Coronary artery (tissue), 2 donors: ENCODE measurements around the gene STX2.

Experiments used
- DNase-seq: peaks from one replicate; pipeline ENCODE4 v3.0.0-alpha.2; 2017; ENCODE audit warnings: low spot score
- H3K27ac ChIP-seq, 2 donors: fragments of 200-600 bp; sonication (generic); one replicate each; pipeline ENCODE4 v1.5.1; 2016 to 2019
- H3K4me3 ChIP-seq: fragments of 200-600 bp; sonication (generic); 2 replicates; pipeline ENCODE4 v1.5.1; 2016; ENCODE audit warnings: mild to moderate bottlenecking, moderate library complexity
- TF ChIP-seq, protein P1 (sequence below): fragments of 200-600 bp; sonication (generic); IDR thresholded peaks from one replicate; pipeline ENCODE4 v1.5.1; 2019; ENCODE audit warnings: antibody characterized with exemption

Gene STX2

DNA sequence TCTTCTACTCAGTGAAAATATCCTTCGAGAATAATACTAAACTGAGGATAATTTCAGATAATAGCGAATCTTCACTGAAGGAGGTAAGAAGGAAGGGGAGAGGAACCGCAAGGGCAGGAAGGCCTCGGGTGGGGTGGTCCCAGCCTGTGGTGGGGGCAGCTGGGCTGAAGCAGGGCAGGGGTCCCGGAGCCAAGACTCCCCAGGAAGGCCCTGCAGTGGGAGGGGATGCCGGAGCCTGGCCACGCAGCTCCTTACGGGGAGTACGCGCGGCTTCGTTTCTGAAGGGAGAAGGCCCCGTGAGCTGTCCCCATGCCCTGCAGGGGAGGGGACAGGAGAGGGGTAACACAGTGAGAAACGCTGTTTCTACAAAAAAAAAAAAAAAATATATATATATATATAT, 21.2 kb downstream of the STX2 start:
- H3K27ac ChIP-seq: no peak overlapping the region
- DNase-seq: no peak
- TF ChIP-seq, protein P1, sequence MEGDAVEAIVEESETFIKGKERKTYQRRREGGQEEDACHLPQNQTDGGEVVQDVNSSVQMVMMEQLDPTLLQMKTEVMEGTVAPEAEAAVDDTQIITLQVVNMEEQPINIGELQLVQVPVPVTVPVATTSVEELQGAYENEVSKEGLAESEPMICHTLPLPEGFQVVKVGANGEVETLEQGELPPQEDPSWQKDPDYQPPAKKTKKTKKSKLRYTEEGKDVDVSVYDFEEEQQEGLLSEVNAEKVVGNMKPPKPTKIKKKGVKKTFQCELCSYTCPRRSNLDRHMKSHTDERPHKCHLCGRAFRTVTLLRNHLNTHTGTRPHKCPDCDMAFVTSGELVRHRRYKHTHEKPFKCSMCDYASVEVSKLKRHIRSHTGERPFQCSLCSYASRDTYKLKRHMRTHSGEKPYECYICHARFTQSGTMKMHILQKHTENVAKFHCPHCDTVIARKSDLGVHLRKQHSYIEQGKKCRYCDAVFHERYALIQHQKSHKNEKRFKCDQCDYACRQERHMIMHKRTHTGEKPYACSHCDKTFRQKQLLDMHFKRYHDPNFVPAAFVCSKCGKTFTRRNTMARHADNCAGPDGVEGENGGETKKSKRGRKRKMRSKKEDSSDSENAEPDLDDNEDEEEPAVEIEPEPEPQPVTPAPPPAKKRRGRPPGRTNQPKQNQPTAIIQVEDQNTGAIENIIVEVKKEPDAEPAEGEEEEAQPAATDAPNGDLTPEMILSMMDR: no peak
- H3K4me3 ChIP-seq: no peak overlapping the region

DNA sequence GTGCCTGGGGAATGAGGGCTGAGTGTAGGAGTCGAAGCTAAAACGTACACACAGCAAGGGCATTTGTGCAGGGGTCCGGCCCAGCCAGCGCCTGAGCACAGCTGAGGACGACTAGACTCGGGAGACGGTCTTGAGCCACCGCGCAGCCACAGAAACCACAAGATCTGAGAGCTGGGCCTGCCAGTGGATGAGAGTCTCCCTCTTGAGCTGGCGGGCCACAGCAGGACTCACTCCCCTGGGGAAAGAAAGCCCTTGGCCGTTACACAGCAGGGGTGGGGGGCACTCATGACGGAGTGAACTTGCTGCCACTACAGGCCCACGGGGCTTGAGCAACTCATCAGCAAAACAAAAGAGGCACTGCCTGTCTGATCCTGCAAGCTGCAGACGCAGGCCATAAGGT, 23.0 kb downstream of the STX2 start:
- H3K27ac ChIP-seq: no peak overlapping the region
- TF ChIP-seq, protein P1: no peak
- peak; percentile 7 for DNase-seq
- H3K4me3 ChIP-seq: no peak overlapping the region

DNA sequence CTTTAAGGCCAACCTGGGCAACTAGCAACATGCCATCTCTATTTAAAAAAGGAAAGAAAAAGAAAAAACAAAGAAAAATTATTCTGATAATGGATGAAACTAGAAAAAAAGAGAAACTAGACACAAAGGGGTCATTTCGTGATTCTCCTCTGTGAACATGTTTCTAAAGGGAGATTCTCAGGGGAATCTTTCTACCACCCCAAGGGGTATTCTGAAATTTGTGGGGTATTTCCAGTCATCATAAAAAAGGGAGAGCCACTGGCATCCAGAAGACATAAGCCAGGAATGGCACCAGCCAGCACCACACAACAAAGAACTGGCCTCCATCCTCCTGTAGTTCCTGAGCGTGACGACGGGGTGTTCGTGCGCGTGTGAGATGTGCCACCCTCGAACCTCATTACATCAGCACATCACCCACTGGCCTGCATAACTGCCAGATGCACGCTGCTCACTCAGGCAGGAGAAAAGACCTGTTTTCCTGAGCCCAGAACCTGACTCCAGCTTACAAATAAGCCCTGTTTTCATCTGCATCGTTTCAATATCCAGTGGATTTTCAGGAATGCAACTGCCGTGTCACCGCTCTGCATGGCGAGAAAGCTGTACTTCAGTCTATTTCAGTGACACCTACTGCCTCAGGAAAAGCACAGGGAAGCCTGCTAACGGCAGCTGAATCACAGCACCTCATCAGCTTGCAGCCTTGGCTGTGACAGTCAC, 23.9 kb downstream of the STX2 start:
- no peak overlapping the region for H3K4me3 ChIP-seq

DNA sequence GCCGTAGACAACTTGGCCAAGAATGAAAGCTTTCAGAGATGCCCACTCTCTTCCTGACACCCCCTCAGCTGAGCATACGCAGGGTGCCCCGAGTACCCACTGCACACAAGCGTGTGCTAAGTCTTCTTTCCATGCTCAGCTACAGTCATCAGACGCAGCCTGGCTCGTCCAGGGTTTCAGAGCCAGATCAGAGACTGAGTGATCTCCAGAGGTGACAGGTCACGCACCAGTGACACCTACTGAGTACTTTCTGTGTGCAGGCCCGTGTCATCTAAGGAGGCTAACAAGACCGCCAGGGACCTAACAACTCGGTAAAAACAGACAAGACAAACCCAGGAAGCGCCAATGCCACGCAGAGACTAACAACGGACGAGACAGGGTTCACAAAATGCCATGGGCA, 25.1 kb downstream of the STX2 start:
- H3K27ac ChIP-seq: no peak overlapping the region
- TF ChIP-seq, protein P1: no peak
- no peak overlapping the region for H3K4me3 ChIP-seq
- DNase-seq: no peak

More for the DNA sequence above, 23.9 kb downstream of the STX2 start:
- TF ChIP-seq, protein P1: no peak
- H3K27ac ChIP-seq: no peak overlapping the region
- no peak for DNase-seq

DNA sequence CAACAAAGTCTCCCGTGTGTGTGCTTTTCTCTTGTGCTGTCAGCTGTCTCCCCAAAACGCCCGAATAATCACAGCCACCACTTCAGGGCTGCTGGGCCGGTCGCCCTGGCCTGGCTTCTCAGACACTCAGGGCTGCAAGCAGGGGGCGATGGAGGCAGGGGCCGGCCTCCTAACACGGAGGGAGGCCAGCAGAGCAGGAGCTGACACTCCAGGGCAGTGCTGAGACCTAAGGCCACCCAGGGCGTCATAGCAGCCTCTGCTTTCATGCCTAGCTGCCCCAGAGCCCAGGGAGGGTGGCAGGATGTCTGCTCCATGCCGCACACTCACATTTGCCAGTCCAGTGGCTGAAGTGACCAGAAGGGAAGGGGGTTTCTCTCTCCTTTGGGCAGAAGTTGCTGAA, 25.6 kb downstream of the STX2 start:
- TF ChIP-seq, protein P1: no peak
- Histone ChIP-seq H3K4me3 (no peak overlapping the region), H3K27ac (no peak overlapping the region)
- no peak for DNase-seq

DNA sequence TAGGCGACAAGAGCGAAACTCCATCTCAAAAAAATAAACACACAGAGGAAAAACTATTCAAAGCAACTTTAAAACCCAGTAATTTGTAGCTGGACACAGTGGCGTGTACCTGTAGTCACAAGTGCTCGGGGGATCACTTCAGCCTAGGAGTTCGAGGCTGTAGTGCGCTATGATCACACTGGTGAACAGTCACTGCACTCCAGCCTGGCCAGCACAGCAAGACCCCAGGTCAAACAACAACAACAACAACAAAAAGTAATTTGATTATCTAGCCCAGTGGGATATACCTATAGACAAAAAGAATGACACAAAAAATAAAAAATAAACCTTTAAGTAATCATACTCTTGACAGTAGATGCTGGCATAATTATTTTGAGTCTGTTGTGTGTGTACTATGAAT, 29.3 kb downstream of the STX2 start:
- no peak overlapping the region for H3K27ac ChIP-seq
- no peak for DNase-seq
- no peak overlapping the region for H3K4me3 ChIP-seq
- TF ChIP-seq, protein P1: no peak

DNA sequence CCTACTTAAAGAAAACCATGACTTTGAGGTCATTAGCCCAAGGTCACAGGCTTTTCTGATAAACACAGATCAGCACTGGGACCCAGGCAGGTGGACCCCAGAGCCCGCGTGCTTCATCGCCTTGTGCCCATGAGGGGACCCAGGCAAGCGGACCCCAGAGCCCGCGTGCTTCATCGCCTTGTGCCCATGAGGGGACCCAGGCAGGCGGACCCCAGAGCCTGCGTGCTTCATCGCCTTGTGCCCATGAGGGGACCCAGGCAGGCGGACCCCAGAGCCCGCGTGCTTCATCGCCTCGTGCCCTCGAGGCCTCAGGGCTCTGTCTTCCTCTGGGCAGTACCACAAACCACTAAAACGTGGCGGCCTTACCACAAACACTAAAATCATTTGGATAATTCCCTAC, 31.7 kb downstream of the STX2 start:
- TF ChIP-seq, protein P1: no peak
- H3K27ac ChIP-seq: no peak overlapping the region
- no peak for DNase-seq
- H3K4me3 ChIP-seq: no peak overlapping the region
